ENCODE data around the gene RGS3.

RGS3 gene

GRCh38 chr9:113623851-113624485, 160.4 kb downstream of the RGS3 start:
- Mint-ChIP-seq H3K9me3 (no peaks in the 10 kb centered on the region), H3K27me3 (ENCODE audit: low read depth) (no peaks in the 10 kb centered on the region), H3K27ac (no peak overlapping the region), H3K4me1 (ENCODE audit: low read depth) (peaks cover 16% of the 10 kb centered on the region), H3K36me3 (ENCODE audit: low read depth) (no peaks in the 10 kb centered on the region), H3K4me3 (no peak overlapping the region)
- DNase-seq (ENCODE audit: low spot score), result no peak

- H3K4me3 Mint-ChIP-seq, result no peak overlapping the region
- peaks cover 16% of the 10 kb centered on the region for H3K4me1 Mint-ChIP-seq (ENCODE audit: low read depth)
- H3K36me3 Mint-ChIP-seq (ENCODE audit: low read depth), result no peaks in the 10 kb centered on the region
- H3K9me3 Mint-ChIP-seq, result no peaks in the 10 kb centered on the region
- no peak overlapping the region for H3K27ac Mint-ChIP-seq
- H3K27me3 Mint-ChIP-seq (ENCODE audit: low read depth), result no peaks in the 10 kb centered on the region
- no peak for DNase-seq (ENCODE audit: low spot score)
Observed at GRCh38 chr9:113624721-113625120, 161.2 kb downstream of the RGS3 start.

- Mint-ChIP-seq H3K27me3 (ENCODE audit: low read depth) (no peaks in the 10 kb centered on the region), H3K9me3 (no peaks in the 10 kb centered on the region), H3K36me3 (ENCODE audit: low read depth) (no peaks in the 10 kb centered on the region), H3K4me1 (ENCODE audit: low read depth) (peaks cover 16% of the 10 kb centered on the region), H3K4me3 (no peak overlapping the region), H3K27ac (no peak overlapping the region)
- no peak for DNase-seq (ENCODE audit: low spot score)
Observed at GRCh38 chr9:113625486-113625885, 162.0 kb downstream of the RGS3 start.

- no peak for DNase-seq (ENCODE audit: low spot score)
- Mint-ChIP-seq H3K27ac (no peak overlapping the region), H3K9me3 (no peaks in the 10 kb centered on the region), H3K4me3 (no peak overlapping the region), H3K4me1 (ENCODE audit: low read depth) (peaks cover 12% of the 10 kb centered on the region), H3K27me3 (ENCODE audit: low read depth) (no peaks in the 10 kb centered on the region), H3K36me3 (ENCODE audit: low read depth) (no peaks in the 10 kb centered on the region)
Observed at GRCh38 chr9:113626735-113627495, 163.4 kb downstream of the RGS3 start.

- no peak for DNase-seq (ENCODE audit: low spot score)
- no peaks in the 10 kb centered on the region for H3K9me3 Mint-ChIP-seq
- no peaks in the 10 kb centered on the region for H3K4me1 Mint-ChIP-seq (ENCODE audit: low read depth)
- H3K27me3 Mint-ChIP-seq (ENCODE audit: low read depth), result no peaks in the 10 kb centered on the region
- H3K4me3 Mint-ChIP-seq, result no peak overlapping the region
- H3K36me3 Mint-ChIP-seq (ENCODE audit: low read depth), result no peaks in the 10 kb centered on the region
- no peak overlapping the region for H3K27ac Mint-ChIP-seq
Observed at GRCh38 chr9:113628621-113629020, 165.1 kb downstream of the RGS3 start.

GRCh38 chr9:113630386-113631136, 167.0 kb downstream of the RGS3 start:
- H3K36me3 Mint-ChIP-seq (ENCODE audit: low read depth), result no peaks in the 10 kb centered on the region
- no peak overlapping the region for H3K27ac Mint-ChIP-seq
- no peaks in the 10 kb centered on the region for H3K27me3 Mint-ChIP-seq (ENCODE audit: low read depth)
- no peak overlapping the region for H3K4me3 Mint-ChIP-seq
- no peaks in the 10 kb centered on the region for H3K9me3 Mint-ChIP-seq
- no peaks in the 10 kb centered on the region for H3K4me1 Mint-ChIP-seq (ENCODE audit: low read depth)
- DNase-seq (ENCODE audit: low spot score), result no peak

GRCh38 chr9:113631137-113631765, 167.7 kb downstream of the RGS3 start:
- H3K27ac Mint-ChIP-seq, result no peak overlapping the region

GRCh38 chr9:113631871-113632665, 168.5 kb downstream of the RGS3 start:
- no peak for DNase-seq (ENCODE audit: low spot score)
- Mint-ChIP-seq H3K27me3 (ENCODE audit: low read depth) (no peaks in the 10 kb centered on the region), H3K36me3 (ENCODE audit: low read depth) (no peaks in the 10 kb centered on the region), H3K4me3 (no peak overlapping the region), H3K4me1 (ENCODE audit: low read depth) (no peaks in the 10 kb centered on the region), H3K27ac (no peak overlapping the region), H3K9me3 (no peaks in the 10 kb centered on the region)

More at GRCh38 chr9:113631137-113631765, 167.7 kb downstream of the RGS3 start:
- no peaks in the 10 kb centered on the region for H3K36me3 Mint-ChIP-seq (ENCODE audit: low read depth)
- no peaks in the 10 kb centered on the region for H3K9me3 Mint-ChIP-seq
- no peak for DNase-seq (ENCODE audit: low spot score)
- no peak overlapping the region for H3K4me3 Mint-ChIP-seq
- no peaks in the 10 kb centered on the region for H3K4me1 Mint-ChIP-seq (ENCODE audit: low read depth)
- H3K27me3 Mint-ChIP-seq (ENCODE audit: low read depth), result no peaks in the 10 kb centered on the region

- Mint-ChIP-seq H3K27me3 (ENCODE audit: low read depth) (no peaks in the 10 kb centered on the region), H3K36me3 (ENCODE audit: low read depth) (no peaks in the 10 kb centered on the region), H3K27ac (no peak overlapping the region), H3K4me1 (ENCODE audit: low read depth) (no peaks in the 10 kb centered on the region), H3K9me3 (no peaks in the 10 kb centered on the region), H3K4me3 (no peak overlapping the region)
- DNase-seq (ENCODE audit: low spot score), result peak; percentile 37
Observed at GRCh38 chr9:113632776-113633590, 169.5 kb downstream of the RGS3 start.

- Mint-ChIP-seq H3K4me1 (ENCODE audit: low read depth) (no peaks in the 10 kb centered on the region), H3K9me3 (no peaks in the 10 kb centered on the region), H3K27me3 (ENCODE audit: low read depth) (no peaks in the 10 kb centered on the region), H3K27ac (no peak overlapping the region), H3K36me3 (ENCODE audit: low read depth) (no peaks in the 10 kb centered on the region), H3K4me3 (no peak overlapping the region)
- DNase-seq (ENCODE audit: low spot score), result no peak
Observed at GRCh38 chr9:113633782-113634595, 170.5 kb downstream of the RGS3 start.

GRCh38 chr9:113634596-113635515, 171.3 kb downstream of the RGS3 start:
- Mint-ChIP-seq H3K27me3 (ENCODE audit: low read depth) (no peaks in the 10 kb centered on the region), H3K36me3 (ENCODE audit: low read depth) (no peaks in the 10 kb centered on the region), H3K9me3 (no peaks in the 10 kb centered on the region), H3K27ac (no peak overlapping the region), H3K4me1 (ENCODE audit: low read depth) (no peaks in the 10 kb centered on the region), H3K4me3 (no peak overlapping the region)
- no peak for DNase-seq (ENCODE audit: low spot score)

All from T-helper 2 cell treated with Interferon-gamma antibody and Interleukin-4, amounts not matched to agents 5 μg/mL and 100 μg/mL, for 36 hours (primary cell).